CD4-positive, alpha-beta T cell treated with Interleukin-4 for 1 hour (primary cell): ENCODE results near the gene ETFRF1.

Experiments used
- DNase-seq, 2 donors: peaks; one replicate each; pipeline ENCODE4 v3.0.0-alpha.2; 2020 to 2022

ETFRF1 gene

GRCh38 chr12:25236190-25236589, 41.2 kb downstream of the ETFRF1 start:
- DNase-seq, result no peak

- no peak for DNase-seq
Observed at GRCh38 chr12:25236626-25237025, 41.6 kb downstream of the ETFRF1 start.

- DNase-seq, result peak; percentile 49 to 77
Observed at GRCh38 chr12:25241167-25242020, 46.4 kb downstream of the ETFRF1 start.

- DNase-seq, result no peak
Observed at GRCh38 chr12:25242981-25243679, 48.1 kb downstream of the ETFRF1 start.

GRCh38 chr12:25243680-25243990, 48.6 kb downstream of the ETFRF1 start:
- no peak for DNase-seq

- no peak for DNase-seq
Observed at GRCh38 chr12:25245491-25245890, 50.5 kb downstream of the ETFRF1 start.

GRCh38 chr12:25248137-25248536, 53.1 kb downstream of the ETFRF1 start:
- no peak for DNase-seq

GRCh38 chr12:25248732-25249131, 53.7 kb downstream of the ETFRF1 start:
- no peak for DNase-seq

- peak; percentile 52 to 59 for DNase-seq
Observed at GRCh38 chr12:25249931-25250738, 55.1 kb downstream of the ETFRF1 start.

GRCh38 chr12:25250744-25251730, 56.0 kb downstream of the ETFRF1 start, which contains the start of gene KRAS:
Gene KRAS (minus strand): TSS chr12:25250929.
- peak; percentile 94 to 95 for DNase-seq

- no peak for DNase-seq
Observed at GRCh38 chr12:25251769-25252168, 56.7 kb downstream of the ETFRF1 start.

GRCh38 chr12:25252946-25253345, 57.9 kb downstream of the ETFRF1 start:
- DNase-seq, result no peak

- no peak for DNase-seq
Observed at GRCh38 chr12:25253371-25254068, 58.5 kb downstream of the ETFRF1 start.

GRCh38 chr12:25254271-25254880, 59.3 kb downstream of the ETFRF1 start:
- DNase-seq, result no peak
